ENCODE results near the gene KCTD15. TPM values are rescaled to one million over a fixed set of nuclear protein-coding genes. Genes with fewer than 3 reads are reported as not detected.

KCTD15 gene
- total RNA-seq, 4 donors from 2014 or later: 23.8 to 149 (median 51.8) TPM

DNA sequence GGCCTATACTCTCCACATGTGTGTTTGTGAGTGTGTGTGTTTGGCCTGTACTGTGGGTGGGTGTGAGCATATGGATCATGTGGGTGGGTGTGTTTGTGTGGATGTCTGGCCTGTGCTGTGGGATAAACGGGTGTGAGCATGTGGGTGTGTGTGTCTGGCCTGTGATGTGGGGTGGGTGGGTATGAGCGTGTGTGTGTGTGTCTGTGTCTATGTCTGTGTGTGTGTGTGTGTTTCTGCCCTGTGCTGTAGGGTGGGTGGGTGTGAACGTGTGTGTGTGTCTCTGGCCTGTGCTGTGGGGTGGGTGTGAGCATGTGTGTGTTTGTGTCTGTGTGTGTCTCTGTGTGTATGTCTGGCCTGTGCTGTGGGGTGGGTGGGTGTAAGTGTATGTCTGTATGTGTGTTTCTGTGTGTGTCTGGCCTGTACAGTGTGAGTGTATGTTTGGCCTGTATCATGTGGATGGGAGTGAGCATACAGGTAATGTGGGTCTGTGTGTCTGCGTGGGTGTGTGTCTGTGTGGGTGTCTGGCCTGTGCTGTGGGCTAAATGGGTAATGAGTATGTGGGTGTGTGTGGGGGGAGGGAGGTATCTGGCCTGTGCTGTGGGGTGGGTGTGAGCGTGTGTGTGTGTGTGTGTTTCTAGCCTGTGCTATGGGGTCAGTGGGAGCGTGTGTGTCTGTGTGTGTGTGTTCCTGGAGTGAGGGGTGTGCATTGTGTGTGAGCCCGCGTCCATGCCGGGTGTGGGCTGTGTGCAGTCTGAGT lies 20.8 kb upstream of the KCTD15 start:
- DNase-seq: no peak
- Histone ChIP-seq H3K4me3 (no peak overlapping the region), H3K27me3 (peaks cover 0 to 4% of the 10 kb centered on the region in 2 donors), H3K9me3 (no peaks in the 10 kb centered on the region), H3K4me1 (no peaks in the 10 kb centered on the region), H3K36me3 (no peaks in the 10 kb centered on the region), H3K27ac (no peak overlapping the region)
- TF ChIP-seq, protein P1, sequence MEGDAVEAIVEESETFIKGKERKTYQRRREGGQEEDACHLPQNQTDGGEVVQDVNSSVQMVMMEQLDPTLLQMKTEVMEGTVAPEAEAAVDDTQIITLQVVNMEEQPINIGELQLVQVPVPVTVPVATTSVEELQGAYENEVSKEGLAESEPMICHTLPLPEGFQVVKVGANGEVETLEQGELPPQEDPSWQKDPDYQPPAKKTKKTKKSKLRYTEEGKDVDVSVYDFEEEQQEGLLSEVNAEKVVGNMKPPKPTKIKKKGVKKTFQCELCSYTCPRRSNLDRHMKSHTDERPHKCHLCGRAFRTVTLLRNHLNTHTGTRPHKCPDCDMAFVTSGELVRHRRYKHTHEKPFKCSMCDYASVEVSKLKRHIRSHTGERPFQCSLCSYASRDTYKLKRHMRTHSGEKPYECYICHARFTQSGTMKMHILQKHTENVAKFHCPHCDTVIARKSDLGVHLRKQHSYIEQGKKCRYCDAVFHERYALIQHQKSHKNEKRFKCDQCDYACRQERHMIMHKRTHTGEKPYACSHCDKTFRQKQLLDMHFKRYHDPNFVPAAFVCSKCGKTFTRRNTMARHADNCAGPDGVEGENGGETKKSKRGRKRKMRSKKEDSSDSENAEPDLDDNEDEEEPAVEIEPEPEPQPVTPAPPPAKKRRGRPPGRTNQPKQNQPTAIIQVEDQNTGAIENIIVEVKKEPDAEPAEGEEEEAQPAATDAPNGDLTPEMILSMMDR (IDR thresholded peaks at IDR 0.05): no peak
- no peak for TF ChIP-seq POLR2A (IDR thresholded peaks at IDR 0.05)
- intact Hi-C loops (cut with DNase I; ENCODE audit: low total_unique reads): loop anchor here (5.0 to 10.0 kb wide), 2 partner anchors 361 to 371 kb away; no protein-coding TSS in a partner anchor

DNA sequence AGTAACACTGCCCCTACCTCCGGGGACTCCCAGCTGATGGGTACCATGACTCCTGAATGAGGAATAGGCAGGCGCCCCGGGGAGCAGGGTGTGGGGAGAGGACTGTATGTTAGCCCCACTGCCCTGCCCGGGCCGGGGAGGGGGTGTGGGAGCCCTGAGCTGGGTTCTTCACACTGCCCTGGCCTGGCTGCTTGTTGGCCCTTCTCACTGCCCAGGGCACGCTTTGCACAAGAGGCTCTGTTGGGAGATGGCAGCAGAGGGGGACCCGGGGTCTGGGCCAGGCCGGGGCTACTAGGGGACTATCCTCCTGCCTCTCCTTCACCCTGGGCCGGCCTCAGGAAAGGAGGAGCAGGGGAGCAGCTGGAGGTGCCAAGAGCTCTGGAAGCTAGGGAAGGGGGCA lies 19.3 kb upstream of the KCTD15 start:
- no peak for TF ChIP-seq POLR2A (IDR thresholded peaks at IDR 0.05)
- TF ChIP-seq, protein P1 (IDR thresholded peaks at IDR 0.05): no peak
- Histone ChIP-seq H3K36me3 (no peaks in the 10 kb centered on the region), H3K9me3 (no peaks in the 10 kb centered on the region), H3K4me1 (no peaks in the 10 kb centered on the region), H3K4me3 (no peak overlapping the region), H3K27ac (no peak overlapping the region), H3K27me3 (peaks cover 0 to 4% of the 10 kb centered on the region in 2 donors)
- DNase-seq: no peak
- intact Hi-C loops (cut with DNase I; ENCODE audit: low total_unique reads): loop anchor here (5.0 to 10.0 kb wide), 2 partner anchors 363 to 370 kb away; no protein-coding TSS in a partner anchor

DNA sequence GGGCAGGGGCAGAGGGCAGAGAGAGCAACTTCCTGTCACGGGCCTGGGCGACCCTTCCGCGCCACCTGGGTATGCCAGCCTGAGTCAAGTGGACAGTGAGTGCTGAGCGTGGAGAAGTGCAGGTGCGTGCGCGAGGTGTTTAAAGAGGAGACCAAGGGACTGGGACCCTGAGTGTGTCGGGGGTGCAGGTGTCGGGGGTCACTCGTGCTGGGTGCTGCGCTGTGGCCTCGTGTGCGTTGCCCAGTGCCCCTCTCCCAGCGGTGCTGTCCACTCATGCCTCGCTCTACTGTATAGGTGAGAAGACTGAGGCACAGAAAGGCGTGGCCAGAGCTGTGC lies 18.9 kb upstream of the KCTD15 start:
- Histone ChIP-seq H3K4me1 (no peaks in the 10 kb centered on the region), H3K27ac (no peak overlapping the region), H3K27me3 (peaks cover 0 to 4% of the 10 kb centered on the region in 2 donors), H3K9me3 (no peaks in the 10 kb centered on the region), H3K36me3 (no peaks in the 10 kb centered on the region), H3K4me3 (no peak overlapping the region)
- intact Hi-C loops (cut with DNase I; ENCODE audit: low total_unique reads): loop anchor here (5.0 to 10.0 kb wide), 2 partner anchors 363 to 370 kb away; no protein-coding TSS in a partner anchor
- no peak for DNase-seq
- no peak for TF ChIP-seq POLR2A (IDR thresholded peaks at IDR 0.05)
- TF ChIP-seq, protein P1 (IDR thresholded peaks at IDR 0.05): no peak

DNA sequence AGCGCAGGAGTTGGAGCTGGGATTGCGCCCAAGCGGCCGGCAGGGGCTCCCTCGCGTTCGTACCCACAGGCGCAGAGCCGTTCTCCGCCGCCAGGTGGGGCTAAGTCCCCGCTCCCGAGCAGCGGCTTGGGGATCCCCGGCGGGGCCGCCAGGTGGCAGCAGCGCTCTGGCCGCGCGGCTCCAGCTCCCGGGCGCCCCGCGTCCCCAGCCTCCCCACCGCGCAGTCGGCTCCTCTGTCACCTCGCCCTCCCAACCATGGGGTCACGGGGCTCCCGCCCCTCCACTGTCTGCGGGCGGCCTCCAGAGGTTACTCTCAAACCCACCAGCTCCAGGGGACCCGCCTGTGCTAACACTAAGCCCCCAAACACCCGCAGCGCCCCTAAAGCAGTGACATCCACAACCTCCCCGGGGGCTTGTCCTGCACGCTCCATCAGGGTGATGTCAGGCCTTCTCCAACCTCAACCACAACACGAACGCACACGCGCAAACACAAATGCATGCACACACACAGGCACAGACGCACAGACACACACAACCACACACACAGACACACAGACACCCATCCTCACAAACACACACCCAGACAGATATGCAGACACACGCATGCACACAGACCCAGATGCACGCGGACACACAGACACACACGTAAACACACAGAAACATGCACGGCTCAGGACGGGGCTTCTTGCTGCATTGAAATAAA lies 18.4 kb upstream of the KCTD15 start:
- H3K36me3 ChIP-seq: no peaks in the 10 kb centered on the region
- peaks cover 0 to 4% of the 10 kb centered on the region in 2 donors for H3K27me3 ChIP-seq
- no peaks in the 10 kb centered on the region for H3K4me1 ChIP-seq
- intact Hi-C loops (cut with DNase I; ENCODE audit: low total_unique reads): loop anchor here (5.0 to 10.0 kb wide), 2 partner anchors 363 to 369 kb away; no protein-coding TSS in a partner anchor
- H3K9me3 ChIP-seq: no peaks in the 10 kb centered on the region
- no peak overlapping the region for H3K4me3 ChIP-seq
- peak in 1 of 2 donors; percentile 50 for TF ChIP-seq POLR2A (IDR thresholded peaks at IDR 0.05)
- TF ChIP-seq, protein P1 (IDR thresholded peaks at IDR 0.05): peak; percentile 99 to 100 (median 100)
- peak; percentile 67 to 85 for DNase-seq
- H3K27ac ChIP-seq: no peak overlapping the region

DNA sequence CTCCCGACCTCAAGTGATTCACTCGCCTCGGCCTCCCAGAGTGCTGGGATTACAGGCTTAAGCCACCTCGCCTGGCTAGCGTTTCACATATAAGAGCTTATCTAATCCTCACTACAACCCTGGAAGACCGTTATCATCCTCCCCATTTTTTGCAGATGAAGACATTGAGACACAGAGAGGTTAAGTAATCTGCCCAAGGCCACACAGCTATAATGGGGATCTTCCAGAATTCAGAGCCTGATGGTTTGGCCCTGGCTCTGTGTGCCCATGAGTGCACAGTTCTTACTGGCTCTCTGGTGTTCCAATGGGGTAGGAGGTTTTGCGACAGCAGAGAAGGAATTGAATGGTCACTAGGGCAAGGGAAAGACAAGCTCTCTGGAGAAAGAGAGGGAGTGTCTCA lies 16.8 kb upstream of the KCTD15 start:
- Histone ChIP-seq H3K27ac (no peak overlapping the region), H3K4me1 (no peaks in the 10 kb centered on the region), H3K27me3 (peaks cover 0 to 4% of the 10 kb centered on the region in 2 donors), H3K36me3 (no peaks in the 10 kb centered on the region), H3K4me3 (no peak overlapping the region), H3K9me3 (no peaks in the 10 kb centered on the region)
- TF ChIP-seq POLR2A (IDR thresholded peaks at IDR 0.05): no peak
- intact Hi-C loops (cut with DNase I; ENCODE audit: low total_unique reads): loop anchor here (5.0 to 10.0 kb wide), 2 partner anchors 365 to 367 kb away; no protein-coding TSS in a partner anchor
- no peak for DNase-seq
